Measurements from ENCODE around the gene C16orf78.

GRCh38 chr16:49328325-49328724, 45.3 kb upstream of the C16orf78 start:
- TF ChIP-seq POLR2A (IDR thresholded peaks at IDR 0.05; ENCODE audit: low read length) (no peak), GATA1 (IDR thresholded peaks at IDR 0.05; ENCODE audit: low read depth, low read length) (no peak)
